ENCODE measurements around the gene GEMIN4. TPM values are rescaled to one million over a fixed set of nuclear protein-coding genes. Genes with fewer than 3 reads are reported as not detected.

The GEMIN4 gene
- total and polyA plus RNA-seq, 2 of the 8 experiments (the other 6 are each of a cell fraction or from before 2014, with no cell fraction given), result 32.1 to 51.9 TPM

GRCh38 chr17:697682-698081 is 54.4 kb downstream of the GEMIN4 start:
- Histone ChIP-seq H3K4me2 (ENCODE audit: insufficient read depth in 1 of 2, low read depth in 2 of 2, low read length in 2 of 2) (no peak overlapping the region), H4K5ac (ENCODE audit: insufficient read length, low read depth, low read length) (no peak overlapping the region), H2AFZ (ENCODE audit: low read length) (no peak overlapping the region), H2BK12ac (ENCODE audit: low read depth, low read length) (no peak overlapping the region), H3K18ac (ENCODE audit: extremely low read depth, low read length) (no peak overlapping the region), H2AK5ac (ENCODE audit: low read depth, low read length) (no peak overlapping the region), H3K79me1 (ENCODE audit: low read depth, low read length) (no peaks in the 10 kb centered on the region; the same call in 1 of the 2 replicates), H3K14ac (ENCODE audit: insufficient read length) (no peak overlapping the region), H2BK120ac (replicated peaks; ENCODE audit: low read depth, low read length) (no peak overlapping the region), H2BK15ac (ENCODE audit: low read length) (no peak overlapping the region), H3K23me2 (ENCODE audit: low read depth, low read length) (no peaks in the 10 kb centered on the region), H3K4me3 (ENCODE audit: extremely low read depth in 1 of 4, insufficient read depth in 2 of 4, low read depth in 3 of 4, low read length in 4 of 4) (no peak overlapping the region), H2BK20ac (ENCODE audit: low read length) (no peak overlapping the region), H3K9ac (replicated peaks in 1 of 4; ENCODE audit: extremely low read depth in 1 of 4, low read depth in 3 of 4, low read length in 3 of 4) (peak overlapping the region in 1 of 4 experiments; percentile 40; a peak in 1 of 7 replicates), H3K27me3 (replicated peaks in 1 of 4; ENCODE audit: control insufficient read depth in 3 of 4, extremely low read depth in 1 of 4, insufficient read depth in 3 of 4, low read length in 3 of 4) (no peaks in the 10 kb centered on the region), H2BK5ac (ENCODE audit: low read depth, low read length) (no peak overlapping the region), H3K4me1 (replicated peaks in 1 of 4; ENCODE audit: control insufficient read depth in 3 of 4, insufficient read depth in 4 of 4, low read length in 3 of 4) (no peaks in the 10 kb centered on the region), H3K4ac (replicated peaks; ENCODE audit: insufficient read length, low read depth, low read length) (no peak overlapping the region), H3K79me2 (ENCODE audit: control insufficient read depth in 1 of 2, insufficient read depth in 2 of 2, low read length in 2 of 2) (peaks cover 0 to 5% of the 10 kb centered on the region in 2 experiments; a peak in 1 of 4 replicates), H3K27ac (ENCODE audit: low read depth, low read length) (no peak overlapping the region), H4K20me1 (replicated peaks in 1 of 2; ENCODE audit: control insufficient read depth in 1 of 2, insufficient read depth in 2 of 2, low read length in 2 of 2) (peaks cover 0 to 3% of the 10 kb centered on the region in 2 experiments), H3K23ac (ENCODE audit: insufficient read length) (no peak overlapping the region), H3K36me3 (ENCODE audit: control insufficient read depth in 2 of 4, insufficient read depth in 4 of 4, low read length in 3 of 4) (peaks cover 4 to 17% (median 14%) of the 10 kb centered on the region in 4 experiments; a peak in 6 of 8 replicates), H3K56ac (replicated peaks; ENCODE audit: insufficient read length, low read depth, low read length) (no peak overlapping the region), H4K91ac (replicated peaks; ENCODE audit: insufficient read length, low read length) (no peak overlapping the region), H3K9me3 (ENCODE audit: insufficient read depth in 2 of 2, low read depth in 1 of 2, low read length in 1 of 2) (no peaks in the 10 kb centered on the region), H4K8ac (ENCODE audit: extremely low read depth, insufficient read depth, low read length) (no peak overlapping the region)
- FAIRE-seq (no peak), DNase-seq (ENCODE audit: low read depth in 1 of 2, low spot score in 2 of 2) (no peak)
- CTCF ChIA-PET (ENCODE audit: partially characterized antibody), result interaction anchor here (0.6 to 7.4 kb wide), 9 partner anchors 9 to 533 kb away, joined by 3 to 79 read pairs (median 4); partner anchors contain the start of gene TIMM22
- WGBS, 2 experiments (ENCODE audit: extremely low coverage in 1 of 2, insufficient coverage in 1 of 2, insufficient read length in 1 of 2, insufficient replicate concordance in 2 of 2, low coverage in 1 of 2, low lambda C conversion rate in 2 of 2, missing lambda C conversion rate in 1 of 2), result 88% methylated on average over 8 of the region's 8 CpGs; no CpG with 5 or more reads in 1 of the 2 experiments
- POLR2A ChIA-PET (ENCODE audit: partially characterized antibody), result no interaction called here
- TF ChIP-seq JUND (IDR thresholded peaks at IDR 0.05; ENCODE audit: low read length), result no peak
- TF ChIP-seq SIX5 (IDR thresholded peaks at IDR 0.05; ENCODE audit: low read depth, low read length), result no peak
- TF ChIP-seq ATF2 (IDR thresholded peaks at IDR 0.05; ENCODE audit: low read length), result no peak
- no peak for TF ChIP-seq SIN3A (conservative IDR thresholded peaks at IDR 0.05 in 1 of 2, IDR thresholded peaks at IDR 0.05 in 1 of 2; ENCODE audit: low read depth in 1 of 2, low read length in 2 of 2)
- TF ChIP-seq TAF7 (optimal IDR thresholded peaks at IDR 0.05; ENCODE audit: borderline replicate concordance, low read depth, low read length), result no peak
- TF ChIP-seq MAFK (IDR thresholded peaks at IDR 0.05; ENCODE audit: low read depth, low read length), result no peak
- TF ChIP-seq HDAC2 (IDR thresholded peaks at IDR 0.05; ENCODE audit: borderline replicate concordance in 1 of 2, low read depth in 2 of 2, low read length in 2 of 2), result no peak
- TF ChIP-seq CREB1 (IDR thresholded peaks at IDR 0.05), result no peak
- no peak for TF ChIP-seq RXRA (IDR thresholded peaks at IDR 0.05; ENCODE audit: insufficient read depth, low read depth, low read length)
- no peak for TF ChIP-seq PHF8 (conservative IDR thresholded peaks at IDR 0.05; ENCODE audit: low read depth, low read length)
- no peak for TF ChIP-seq BACH1 (IDR thresholded peaks at IDR 0.05; ENCODE audit: low read length)
- no peak for TF ChIP-seq NRF1 (IDR thresholded peaks at IDR 0.05; ENCODE audit: low read depth, low read length)
